Right atrium auricular region (tissue), 2 donors: ENCODE measurements around the gene FAM107B. TPM values are rescaled to one million over a fixed set of nuclear protein-coding genes. Genes with fewer than 3 reads are reported as not detected.

Experiments
- DNase-seq: peaks from one replicate; pipeline ENCODE4 v3.0.0-alpha.2; 2019; ENCODE audit warnings: low spot score
- H3K27ac ChIP-seq, 2 donors: fragments of 200-600 bp; sonication (generic); 1 replicate in 1 of 2; 2 replicates in 1 of 2; pipeline ENCODE4 v1.5.1; 2016 to 2019
- H3K27me3 ChIP-seq, 2 donors: fragments of 200-600 bp; sonication (generic); one replicate each; pipeline versions ENCODE4 v1.5.1 to v1.6.0; 2017 to 2019
- H3K36me3 ChIP-seq: fragments of 200-600 bp; sonication (generic); one replicate; pipeline ENCODE4 v1.5.1; 2016
- H3K4me1 ChIP-seq, 2 donors: fragments of 200-600 bp; sonication (generic); one replicate each; pipeline versions ENCODE4 v1.5.1 to v1.6.0; 2017 to 2019
- H3K4me3 ChIP-seq, 2 donors: fragments of 200-600 bp; sonication (generic); 1 replicate in 1 of 2; 2 replicates in 1 of 2; pipeline ENCODE4 v1.5.1; 2017 to 2019; ENCODE audit warnings: mild to moderate bottlenecking in 1 of 2, moderate library complexity in 1 of 2
- H3K9me3 ChIP-seq, 2 donors: fragments of 200-600 bp; sonication (generic); one replicate each; pipeline ENCODE4 v1.5.1; 2019
- CTCF ChIP-seq, 2 donors: fragments of 200-600 bp; sonication (generic); IDR thresholded peaks; one replicate each; pipeline ENCODE4 v1.5.1; 2019; ENCODE audit warnings: antibody characterized with exemption in 2 of 2
- total RNA-seq, 2 donors: library from RNA; depleted of rRNA; stranded (reverse); fragments of >200 nt; gene quantifications; one replicate each; pipeline ENCODE4 v1.1.0, GENCODE V29; 2016

FAM107B gene
- total RNA-seq, 2 donors from 2014 or later = 10.6 to 14.1 TPM

- no peaks in the 10 kb centered on the region for H3K9me3 ChIP-seq
- TF ChIP-seq CTCF (IDR thresholded peaks at IDR 0.05) = no peak
These were observed 242.7 kb downstream of the FAM107B start for GRCh38 chr10:14531974-14532373.

GRCh38 chr10:14530465-14530864, 244.2 kb downstream of the FAM107B start:
- H3K36me3 ChIP-seq = no peaks in the 10 kb centered on the region
- no peak overlapping the region for H3K4me3 ChIP-seq
- no peaks in the 10 kb centered on the region for H3K9me3 ChIP-seq
- no peaks in the 10 kb centered on the region for H3K4me1 ChIP-seq
- no peak overlapping the region for H3K27ac ChIP-seq
- TF ChIP-seq CTCF (IDR thresholded peaks at IDR 0.05) = no peak
- no peak for DNase-seq
- no peaks in the 10 kb centered on the region for H3K27me3 ChIP-seq

More at GRCh38 chr10:14531974-14532373, 242.7 kb downstream of the FAM107B start:
- no peaks in the 10 kb centered on the region for H3K4me1 ChIP-seq
- H3K4me3 ChIP-seq = no peak overlapping the region
- H3K27me3 ChIP-seq = no peaks in the 10 kb centered on the region
- no peak for DNase-seq
- H3K27ac ChIP-seq = no peak overlapping the region
- H3K36me3 ChIP-seq = no peaks in the 10 kb centered on the region

GRCh38 chr10:14529351-14529750, 245.3 kb downstream of the FAM107B start:
- DNase-seq = no peak
- no peak for TF ChIP-seq CTCF (IDR thresholded peaks at IDR 0.05)
- H3K27me3 ChIP-seq = no peaks in the 10 kb centered on the region
- no peak overlapping the region for H3K4me3 ChIP-seq
- H3K27ac ChIP-seq = no peak overlapping the region
- H3K4me1 ChIP-seq = no peaks in the 10 kb centered on the region
- no peaks in the 10 kb centered on the region for H3K9me3 ChIP-seq
- H3K36me3 ChIP-seq = no peaks in the 10 kb centered on the region

GRCh38 chr10:14528450-14528849, 246.2 kb downstream of the FAM107B start:
- H3K9me3 ChIP-seq = no peaks in the 10 kb centered on the region
- no peak overlapping the region for H3K27ac ChIP-seq
- no peak overlapping the region for H3K4me3 ChIP-seq
- no peaks in the 10 kb centered on the region for H3K27me3 ChIP-seq
- H3K4me1 ChIP-seq = no peaks in the 10 kb centered on the region
- no peaks in the 10 kb centered on the region for H3K36me3 ChIP-seq
- no peak for DNase-seq
- TF ChIP-seq CTCF (IDR thresholded peaks at IDR 0.05) = no peak

- no peak overlapping the region for H3K4me3 ChIP-seq
- H3K36me3 ChIP-seq = no peaks in the 10 kb centered on the region
- no peak for DNase-seq
- H3K4me1 ChIP-seq = no peaks in the 10 kb centered on the region
- TF ChIP-seq CTCF (IDR thresholded peaks at IDR 0.05) = no peak
- no peaks in the 10 kb centered on the region for H3K27me3 ChIP-seq
- H3K27ac ChIP-seq = no peak overlapping the region
- H3K9me3 ChIP-seq = no peaks in the 10 kb centered on the region
These were observed 246.8 kb downstream of the FAM107B start for GRCh38 chr10:14527915-14528314.

GRCh38 chr10:14527134-14527844, 247.4 kb downstream of the FAM107B start:
- no peak overlapping the region for H3K27ac ChIP-seq
- no peak for DNase-seq
- no peaks in the 10 kb centered on the region for H3K4me1 ChIP-seq
- H3K4me3 ChIP-seq = no peak overlapping the region
- no peak for TF ChIP-seq CTCF (IDR thresholded peaks at IDR 0.05)
- no peaks in the 10 kb centered on the region for H3K36me3 ChIP-seq
- no peaks in the 10 kb centered on the region for H3K9me3 ChIP-seq
- H3K27me3 ChIP-seq = no peaks in the 10 kb centered on the region
